PC-9 (cell line): ENCODE results near the gene LDLRAD2.

Source experiments
- EZH2 ChIP-seq: fragments of 200-600 bp; sonication (generic); IDR thresholded peaks from 2 replicates; pipeline ENCODE4 v1.8.0; 2017; ENCODE audit warnings: antibody characterized with exemption, low read depth
- TF ChIP-seq, protein P1 (sequence below): fragments of 200-600 bp; sonication (generic); conservative IDR thresholded peaks from 2 replicates; pipeline ENCODE4 v1.6.1; 2017; ENCODE audit warnings: mixed run types, antibody characterized with exemption, mild to moderate bottlenecking, moderate library complexity

DNA sequence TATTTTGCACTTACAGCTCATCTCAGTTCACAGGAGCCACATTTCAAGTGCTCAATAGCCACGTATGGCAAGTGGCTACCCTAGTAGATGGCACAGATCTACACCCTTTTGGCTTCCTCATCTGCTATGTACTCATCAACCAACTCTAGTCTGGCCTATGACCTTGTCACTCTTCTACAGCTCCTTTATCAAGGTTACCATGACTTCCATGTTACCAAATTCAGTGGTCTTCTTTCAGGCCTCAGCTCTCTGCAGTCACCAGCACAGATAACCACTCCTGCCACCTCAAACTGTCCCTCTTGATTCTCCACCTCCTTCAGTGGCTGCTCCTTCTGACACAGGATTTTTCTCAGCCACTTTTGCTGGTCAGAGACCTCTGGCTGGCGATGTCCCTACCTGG lies 17.4 kb upstream of the LDLRAD2 start:
- TF ChIP-seq, protein P1, sequence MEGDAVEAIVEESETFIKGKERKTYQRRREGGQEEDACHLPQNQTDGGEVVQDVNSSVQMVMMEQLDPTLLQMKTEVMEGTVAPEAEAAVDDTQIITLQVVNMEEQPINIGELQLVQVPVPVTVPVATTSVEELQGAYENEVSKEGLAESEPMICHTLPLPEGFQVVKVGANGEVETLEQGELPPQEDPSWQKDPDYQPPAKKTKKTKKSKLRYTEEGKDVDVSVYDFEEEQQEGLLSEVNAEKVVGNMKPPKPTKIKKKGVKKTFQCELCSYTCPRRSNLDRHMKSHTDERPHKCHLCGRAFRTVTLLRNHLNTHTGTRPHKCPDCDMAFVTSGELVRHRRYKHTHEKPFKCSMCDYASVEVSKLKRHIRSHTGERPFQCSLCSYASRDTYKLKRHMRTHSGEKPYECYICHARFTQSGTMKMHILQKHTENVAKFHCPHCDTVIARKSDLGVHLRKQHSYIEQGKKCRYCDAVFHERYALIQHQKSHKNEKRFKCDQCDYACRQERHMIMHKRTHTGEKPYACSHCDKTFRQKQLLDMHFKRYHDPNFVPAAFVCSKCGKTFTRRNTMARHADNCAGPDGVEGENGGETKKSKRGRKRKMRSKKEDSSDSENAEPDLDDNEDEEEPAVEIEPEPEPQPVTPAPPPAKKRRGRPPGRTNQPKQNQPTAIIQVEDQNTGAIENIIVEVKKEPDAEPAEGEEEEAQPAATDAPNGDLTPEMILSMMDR, result no peak
- no peak for TF ChIP-seq EZH2
